NOMO-1 treated with dmso at 0.1 percent for 144 hours (cell line): ENCODE data around the gene ABCF3.

Experiments used
- DNase-seq: peaks from one replicate; lab custom pipeline; 2025; ENCODE audit not compliant: unreplicated experiment; lab: John Stamatoyannopoulos, UW

Gene ABCF3

GRCh38 chr3:184167786-184168185 lies 18.2 kb upstream of the ABCF3 start:
- no peak for DNase-seq

GRCh38 chr3:184168363-184169120 lies 17.5 kb upstream of the ABCF3 start:
- DNase-seq = no peak

GRCh38 chr3:184169896-184170875 lies 15.8 kb upstream of the ABCF3 start:
- no peak for DNase-seq

- no peak for DNase-seq
Measured at GRCh38 chr3:184171562-184171961, 14.4 kb upstream of the ABCF3 start.

- no peak for DNase-seq
Measured at GRCh38 chr3:184172681-184173373, 13.2 kb upstream of the ABCF3 start.

GRCh38 chr3:184173374-184173722 lies 12.7 kb upstream of the ABCF3 start:
- no peak for DNase-seq

- no peak for DNase-seq
Measured at GRCh38 chr3:184174284-184174645, 11.7 kb upstream of the ABCF3 start.

GRCh38 chr3:184174646-184175492 lies 11.1 kb upstream of the ABCF3 start, which contains the start of gene AP2M1:
Gene AP2M1, plus strand, starts transcription at chr3:184174855. Its CDS starts 2,139 bp downstream, at chr3:184176994.
- peak; percentile 100 for DNase-seq

- no peak for DNase-seq
Measured at GRCh38 chr3:184175506-184175905, 10.5 kb upstream of the ABCF3 start.

GRCh38 chr3:184175981-184176376 lies 10.0 kb upstream of the ABCF3 start:
- DNase-seq = no peak

GRCh38 chr3:184176377-184177330 lies 9.3 kb upstream of the ABCF3 start:
- peak; percentile 65 for DNase-seq

- DNase-seq = no peak
Measured at GRCh38 chr3:184177331-184177731, 8.7 kb upstream of the ABCF3 start.

GRCh38 chr3:184177767-184178306 lies 8.2 kb upstream of the ABCF3 start:
- no peak for DNase-seq

GRCh38 chr3:184178521-184179138 lies 7.4 kb upstream of the ABCF3 start:
- DNase-seq = no peak

- no peak for DNase-seq
Measured at GRCh38 chr3:184180165-184180564, 5.8 kb upstream of the ABCF3 start.

GRCh38 chr3:184181596-184181995 lies 4.4 kb upstream of the ABCF3 start:
- DNase-seq = no peak

GRCh38 chr3:184183679-184184078 lies 2.3 kb upstream of the ABCF3 start:
- DNase-seq = no peak

- DNase-seq = no peak
Measured at GRCh38 chr3:184184546-184185230, 1.3 kb upstream of the ABCF3 start.
